ENCODE measurements around the gene GPS1.

Gene GPS1

GRCh38 chr17:82010575-82011525 is 40.8 kb upstream of the GPS1 start:
- Histone ChIP-seq H3K36me3 (ENCODE audit: control insufficient read depth, insufficient read depth, low read length) (no peaks in the 10 kb centered on the region), H3K9ac (ENCODE audit: low read length) (no peak overlapping the region), H3K4me1 (ENCODE audit: control insufficient read depth, insufficient read depth, low read length) (peaks cover 13% of the 10 kb centered on the region), H3K27ac (ENCODE audit: low read depth, low read length) (no peak overlapping the region), H3K27me3 (ENCODE audit: control insufficient read depth, insufficient read depth, low read length) (no peaks in the 10 kb centered on the region), H3K4me3 (ENCODE audit: low read length) (no peak overlapping the region)

- no peak overlapping the region for H3K9ac ChIP-seq (ENCODE audit: low read length)
- no peaks in the 10 kb centered on the region for H3K27me3 ChIP-seq (ENCODE audit: control insufficient read depth, insufficient read depth, low read length)
- H3K36me3 ChIP-seq (ENCODE audit: control insufficient read depth, insufficient read depth, low read length), result no peaks in the 10 kb centered on the region
- peaks cover 7% of the 10 kb centered on the region for H3K4me1 ChIP-seq (ENCODE audit: control insufficient read depth, insufficient read depth, low read length)
- H3K4me3 ChIP-seq (ENCODE audit: low read length), result no peak overlapping the region
- H3K27ac ChIP-seq (ENCODE audit: low read depth, low read length), result no peak overlapping the region
Observed at GRCh38 chr17:82011617-82012187, 40.0 kb upstream of the GPS1 start.

DNA sequence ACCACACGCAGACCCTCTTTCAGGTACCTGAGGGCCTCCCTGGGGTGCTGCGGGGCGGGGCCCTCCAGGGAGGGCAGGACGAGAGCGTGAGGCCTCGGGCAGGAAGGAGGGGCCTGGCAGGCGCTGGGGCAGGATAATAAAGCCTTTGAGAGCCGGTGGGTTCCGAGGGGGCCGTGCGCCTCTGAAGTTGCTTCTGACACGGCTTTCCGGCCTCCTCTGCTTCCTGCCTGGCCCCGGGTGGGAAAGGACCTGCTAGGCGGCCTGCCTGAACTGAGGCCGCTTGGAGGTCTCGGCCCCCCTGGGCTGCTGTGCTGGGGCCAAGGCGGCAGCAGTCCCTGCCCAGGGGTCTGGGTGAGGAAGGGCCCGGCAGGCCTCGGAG is 39.4 kb upstream of the GPS1 start:
- H3K27ac ChIP-seq (ENCODE audit: low read depth, low read length), result peak overlapping the region; percentile 72
- H3K36me3 ChIP-seq (ENCODE audit: control insufficient read depth, insufficient read depth, low read length), result no peaks in the 10 kb centered on the region
- no peak overlapping the region for H3K4me3 ChIP-seq (ENCODE audit: low read length)
- peaks cover 6% of the 10 kb centered on the region for H3K4me1 ChIP-seq (ENCODE audit: control insufficient read depth, insufficient read depth, low read length)
- no peaks in the 10 kb centered on the region for H3K27me3 ChIP-seq (ENCODE audit: control insufficient read depth, insufficient read depth, low read length)
- no peak overlapping the region for H3K9ac ChIP-seq (ENCODE audit: low read length)

DNA sequence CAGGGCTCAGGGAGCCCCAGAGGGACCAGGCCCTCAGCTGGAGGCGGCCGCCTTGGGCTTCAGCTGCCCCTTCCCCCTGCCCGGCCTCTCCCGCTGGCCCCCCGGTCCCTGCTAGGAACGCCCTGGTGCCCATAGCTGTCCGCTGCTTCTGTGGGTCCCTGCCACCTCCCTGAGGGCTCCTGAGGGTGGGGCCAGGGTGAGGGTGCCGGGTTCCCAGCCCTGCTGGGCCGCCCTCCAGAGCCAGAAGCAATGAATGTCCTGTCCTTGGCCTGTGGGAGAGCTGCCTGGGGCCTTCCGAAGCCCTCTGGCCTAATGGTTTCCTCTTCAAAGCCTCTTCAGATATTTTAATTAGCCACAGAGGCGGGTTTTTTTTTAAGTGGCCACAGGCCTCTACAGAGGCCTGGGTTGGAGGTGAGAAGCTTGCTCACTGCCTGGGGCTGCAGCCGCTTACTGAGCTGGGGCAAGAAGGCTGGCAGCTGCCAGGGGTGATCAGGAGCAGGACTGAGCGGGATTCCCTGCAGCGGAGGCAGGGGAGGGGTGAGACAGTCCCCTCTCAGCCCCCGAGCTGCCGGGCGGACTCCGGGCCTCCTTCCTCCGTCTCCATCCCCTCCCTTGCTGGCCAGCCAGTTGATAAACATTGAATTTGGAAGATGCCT is 38.9 kb upstream of the GPS1 start:
- H3K9ac ChIP-seq (ENCODE audit: low read length), result no peak overlapping the region
- H3K27ac ChIP-seq (ENCODE audit: low read depth, low read length), result peak overlapping the region; percentile 72
- H3K4me3 ChIP-seq (ENCODE audit: low read length), result no peak overlapping the region
- H3K4me1 ChIP-seq (ENCODE audit: control insufficient read depth, insufficient read depth, low read length), result peaks cover 6% of the 10 kb centered on the region
- H3K27me3 ChIP-seq (ENCODE audit: control insufficient read depth, insufficient read depth, low read length), result no peaks in the 10 kb centered on the region
- no peaks in the 10 kb centered on the region for H3K36me3 ChIP-seq (ENCODE audit: control insufficient read depth, insufficient read depth, low read length)

- Histone ChIP-seq H3K36me3 (ENCODE audit: control insufficient read depth, insufficient read depth, low read length) (no peaks in the 10 kb centered on the region), H3K27ac (ENCODE audit: low read depth, low read length) (peak overlapping the region; percentile 72), H3K9ac (ENCODE audit: low read length) (no peak overlapping the region), H3K4me1 (ENCODE audit: control insufficient read depth, insufficient read depth, low read length) (peaks cover 6% of the 10 kb centered on the region), H3K27me3 (ENCODE audit: control insufficient read depth, insufficient read depth, low read length) (no peaks in the 10 kb centered on the region), H3K4me3 (ENCODE audit: low read length) (no peak overlapping the region)
Observed at GRCh38 chr17:82013341-82013740, 38.4 kb upstream of the GPS1 start.

GRCh38 chr17:82013772-82014321 is 37.9 kb upstream of the GPS1 start:
- no peaks in the 10 kb centered on the region for H3K36me3 ChIP-seq (ENCODE audit: control insufficient read depth, insufficient read depth, low read length)
- H3K9ac ChIP-seq (ENCODE audit: low read length), result no peak overlapping the region
- H3K4me1 ChIP-seq (ENCODE audit: control insufficient read depth, insufficient read depth, low read length), result peaks cover 6% of the 10 kb centered on the region
- H3K27me3 ChIP-seq (ENCODE audit: control insufficient read depth, insufficient read depth, low read length), result no peaks in the 10 kb centered on the region
- peak overlapping the region; percentile 72 for H3K27ac ChIP-seq (ENCODE audit: low read depth, low read length)
- no peak overlapping the region for H3K4me3 ChIP-seq (ENCODE audit: low read length)

GRCh38 chr17:82014432-82014831 is 37.3 kb upstream of the GPS1 start:
- Histone ChIP-seq H3K27me3 (ENCODE audit: control insufficient read depth, insufficient read depth, low read length) (no peaks in the 10 kb centered on the region), H3K36me3 (ENCODE audit: control insufficient read depth, insufficient read depth, low read length) (no peaks in the 10 kb centered on the region), H3K9ac (ENCODE audit: low read length) (no peak overlapping the region), H3K4me1 (ENCODE audit: control insufficient read depth, insufficient read depth, low read length) (peaks cover 6% of the 10 kb centered on the region), H3K4me3 (ENCODE audit: low read length) (no peak overlapping the region), H3K27ac (ENCODE audit: low read depth, low read length) (no peak overlapping the region)

- Histone ChIP-seq H3K9ac (ENCODE audit: low read length) (no peak overlapping the region), H3K27me3 (ENCODE audit: control insufficient read depth, insufficient read depth, low read length) (no peaks in the 10 kb centered on the region), H3K27ac (ENCODE audit: low read depth, low read length) (no peak overlapping the region), H3K4me1 (ENCODE audit: control insufficient read depth, insufficient read depth, low read length) (peaks cover 6% of the 10 kb centered on the region), H3K4me3 (ENCODE audit: low read length) (no peak overlapping the region), H3K36me3 (ENCODE audit: control insufficient read depth, insufficient read depth, low read length) (no peaks in the 10 kb centered on the region)
Observed at GRCh38 chr17:82014971-82015310, 36.8 kb upstream of the GPS1 start.

GRCh38 chr17:82015311-82015971 is 36.3 kb upstream of the GPS1 start:
- Histone ChIP-seq H3K9ac (ENCODE audit: low read length) (no peak overlapping the region), H3K4me1 (ENCODE audit: control insufficient read depth, insufficient read depth, low read length) (peaks cover 6% of the 10 kb centered on the region), H3K27me3 (ENCODE audit: control insufficient read depth, insufficient read depth, low read length) (no peaks in the 10 kb centered on the region), H3K36me3 (ENCODE audit: control insufficient read depth, insufficient read depth, low read length) (no peaks in the 10 kb centered on the region), H3K27ac (ENCODE audit: low read depth, low read length) (no peak overlapping the region), H3K4me3 (ENCODE audit: low read length) (no peak overlapping the region)

- Histone ChIP-seq H3K4me1 (ENCODE audit: control insufficient read depth, insufficient read depth, low read length) (peaks cover 10% of the 10 kb centered on the region), H3K27ac (ENCODE audit: low read depth, low read length) (no peak overlapping the region)
Observed at GRCh38 chr17:82016061-82016874, 35.4 kb upstream of the GPS1 start.

DNA sequence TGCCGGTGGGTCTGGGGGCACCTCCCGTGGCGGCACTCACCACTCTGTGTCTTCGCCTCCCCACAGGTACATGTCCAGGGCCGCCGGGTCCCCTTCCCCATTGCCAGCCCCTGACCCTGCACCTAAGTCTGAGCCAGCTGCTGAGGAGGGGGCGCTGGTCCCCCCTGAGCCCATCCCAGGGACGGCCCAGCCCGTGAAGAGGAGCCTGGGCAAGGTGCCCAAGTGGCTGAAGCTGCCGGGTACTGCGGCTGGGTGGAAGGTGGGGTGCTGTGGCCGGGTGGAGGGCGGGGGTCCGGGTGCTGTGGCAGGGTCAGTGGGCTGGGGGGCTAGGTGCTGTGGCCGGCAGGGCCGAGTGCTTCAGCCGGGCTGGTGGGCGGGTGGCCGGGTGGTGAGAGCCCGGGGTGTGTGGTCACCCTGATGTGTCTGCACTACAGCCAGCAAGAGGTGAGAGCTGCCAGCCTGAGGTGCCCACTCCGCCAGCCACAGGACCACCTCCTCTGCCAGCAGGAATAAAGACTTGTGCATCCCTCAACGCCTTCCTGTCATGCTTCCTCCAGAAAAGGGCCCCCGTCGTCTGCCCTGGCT is 34.7 kb upstream of the GPS1 start:
- no peaks in the 10 kb centered on the region for H3K36me3 ChIP-seq (ENCODE audit: control insufficient read depth, insufficient read depth, low read length)
- no peak overlapping the region for H3K9ac ChIP-seq (ENCODE audit: low read length)
- H3K27me3 ChIP-seq (ENCODE audit: control insufficient read depth, insufficient read depth, low read length), result no peaks in the 10 kb centered on the region
- H3K27ac ChIP-seq (ENCODE audit: low read depth, low read length), result no peak overlapping the region
- no peak overlapping the region for H3K4me3 ChIP-seq (ENCODE audit: low read length)
- peaks cover 15% of the 10 kb centered on the region for H3K4me1 ChIP-seq (ENCODE audit: control insufficient read depth, insufficient read depth, low read length)

More at GRCh38 chr17:82016061-82016874, 35.4 kb upstream of the GPS1 start:
- Histone ChIP-seq H3K36me3 (ENCODE audit: control insufficient read depth, insufficient read depth, low read length) (no peaks in the 10 kb centered on the region), H3K4me3 (ENCODE audit: low read length) (no peak overlapping the region), H3K9ac (ENCODE audit: low read length) (no peak overlapping the region), H3K27me3 (ENCODE audit: control insufficient read depth, insufficient read depth, low read length) (no peaks in the 10 kb centered on the region)

Measured in rectal smooth muscle tissue (tissue), 1 donor.